ENCODE results near the gene SUMO2. TPM values are rescaled to one million over a fixed set of nuclear protein-coding genes. Genes with fewer than 3 reads are reported as not detected.

Gene SUMO2
- total RNA-seq, 2 donors from 2014 or later: 586 to 714 TPM

DNA sequence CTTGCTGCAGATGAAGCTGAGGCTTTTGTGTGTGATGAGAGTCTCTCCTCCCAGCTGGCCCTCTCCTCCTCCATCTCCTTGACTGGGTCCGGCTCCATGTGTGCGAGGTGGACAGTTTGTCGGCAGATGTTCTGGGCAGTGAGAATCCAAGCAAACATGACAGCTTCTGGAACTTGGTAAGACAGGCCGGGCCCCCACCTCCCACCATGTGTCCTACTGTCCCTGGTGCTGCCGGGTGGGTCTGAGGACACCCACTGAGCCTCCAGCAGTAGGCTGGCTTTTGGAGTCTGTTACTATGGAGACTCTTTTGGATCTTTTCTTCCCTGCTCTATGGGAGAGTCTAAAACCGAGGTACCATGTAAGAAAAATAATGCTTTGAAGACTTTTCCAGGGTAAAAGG lies 35.4 kb upstream of the SUMO2 start:
- H3K9ac ChIP-seq (ENCODE audit: extremely low read depth, low read length, poor library complexity, severe bottlenecking): no peak overlapping the region
- TF ChIP-seq, protein P1, sequence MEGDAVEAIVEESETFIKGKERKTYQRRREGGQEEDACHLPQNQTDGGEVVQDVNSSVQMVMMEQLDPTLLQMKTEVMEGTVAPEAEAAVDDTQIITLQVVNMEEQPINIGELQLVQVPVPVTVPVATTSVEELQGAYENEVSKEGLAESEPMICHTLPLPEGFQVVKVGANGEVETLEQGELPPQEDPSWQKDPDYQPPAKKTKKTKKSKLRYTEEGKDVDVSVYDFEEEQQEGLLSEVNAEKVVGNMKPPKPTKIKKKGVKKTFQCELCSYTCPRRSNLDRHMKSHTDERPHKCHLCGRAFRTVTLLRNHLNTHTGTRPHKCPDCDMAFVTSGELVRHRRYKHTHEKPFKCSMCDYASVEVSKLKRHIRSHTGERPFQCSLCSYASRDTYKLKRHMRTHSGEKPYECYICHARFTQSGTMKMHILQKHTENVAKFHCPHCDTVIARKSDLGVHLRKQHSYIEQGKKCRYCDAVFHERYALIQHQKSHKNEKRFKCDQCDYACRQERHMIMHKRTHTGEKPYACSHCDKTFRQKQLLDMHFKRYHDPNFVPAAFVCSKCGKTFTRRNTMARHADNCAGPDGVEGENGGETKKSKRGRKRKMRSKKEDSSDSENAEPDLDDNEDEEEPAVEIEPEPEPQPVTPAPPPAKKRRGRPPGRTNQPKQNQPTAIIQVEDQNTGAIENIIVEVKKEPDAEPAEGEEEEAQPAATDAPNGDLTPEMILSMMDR (conservative IDR thresholded peaks at IDR 0.05): no peak
- no peaks in the 10 kb centered on the region for H3K4me1 Mint-ChIP-seq

DNA sequence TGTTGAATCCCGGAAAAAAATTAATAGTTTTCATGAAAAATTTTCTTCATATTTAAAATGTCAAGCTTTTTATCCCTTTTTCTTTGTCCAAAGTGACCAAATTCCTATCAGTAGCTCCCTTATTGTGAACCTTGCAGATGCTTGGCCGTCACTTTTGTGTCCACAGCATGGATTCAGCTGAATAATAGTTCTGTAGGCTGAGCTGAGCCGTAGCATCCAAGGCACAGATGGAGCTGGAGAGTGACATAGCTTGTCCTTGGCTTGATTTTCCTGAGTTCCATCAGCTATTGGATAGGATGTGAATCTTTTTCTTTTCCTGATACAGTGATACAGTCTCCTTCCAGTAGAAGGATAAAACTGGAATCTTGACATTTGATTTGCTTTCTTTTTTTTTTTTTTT lies 26.3 kb upstream of the SUMO2 start:
- Mint-ChIP-seq H3K4me1 (peaks cover 6% of the 10 kb centered on the region), H3K4me3 (no peak overlapping the region), H3K27ac (no peak overlapping the region), H3K9me3 (no peaks in the 10 kb centered on the region), H3K27me3 (ENCODE audit: insufficient read depth) (no peaks in the 10 kb centered on the region), H3K36me3 (ENCODE audit: low read depth) (peaks cover 42% of the 10 kb centered on the region)
- Histone ChIP-seq H3K27me3 (ENCODE audit: control insufficient read depth, insufficient read depth, low read length, poor library complexity, severe bottlenecking) (no peaks in the 10 kb centered on the region), H3K9me3 (ENCODE audit: control insufficient read depth, low read length) (no peaks in the 10 kb centered on the region), H3K9ac (ENCODE audit: extremely low read depth, low read length, poor library complexity, severe bottlenecking) (no peak overlapping the region), H3K36me3 (ENCODE audit: control insufficient read depth, insufficient read depth, low read length) (peaks cover 51% of the 10 kb centered on the region), H3K4me1 (ENCODE audit: control insufficient read depth, insufficient read depth, low read length) (no peaks in the 10 kb centered on the region), H3K4me3 (ENCODE audit: low read length) (no peak overlapping the region), H3K27ac (ENCODE audit: low read depth, low read length) (no peak overlapping the region)
- DNase-seq: no peak
- TF ChIP-seq, protein P1 (conservative IDR thresholded peaks at IDR 0.05): no peak
- WGBS, 2 experiments (ENCODE audit: insufficient coverage in 1 of 2, insufficient read length in 1 of 2): 81 to 91% methylated on average over 2 to 3 of the region's 3 CpGs

More for the DNA sequence above, 35.4 kb upstream of the SUMO2 start:
- Histone ChIP-seq H3K4me1 (ENCODE audit: control insufficient read depth, insufficient read depth, low read length) (no peaks in the 10 kb centered on the region), H3K36me3 (ENCODE audit: control insufficient read depth, insufficient read depth, low read length) (peaks cover 79% of the 10 kb centered on the region), H3K27ac (ENCODE audit: low read depth, low read length) (peak overlapping the region; percentile 52), H3K4me3 (ENCODE audit: low read length) (no peak overlapping the region), H3K9me3 (ENCODE audit: control insufficient read depth, low read length) (no peaks in the 10 kb centered on the region), H3K27me3 (ENCODE audit: control insufficient read depth, insufficient read depth, low read length, poor library complexity, severe bottlenecking) (no peaks in the 10 kb centered on the region)
- no peak for DNase-seq
- Mint-ChIP-seq H3K27me3 (ENCODE audit: insufficient read depth) (no peaks in the 10 kb centered on the region), H3K27ac (no peak overlapping the region), H3K9me3 (no peaks in the 10 kb centered on the region), H3K4me3 (no peak overlapping the region), H3K36me3 (ENCODE audit: low read depth) (peaks cover 72% of the 10 kb centered on the region)
- 83 to 92% methylated on average over 2 to 6 of the region's 6 CpGs for WGBS, 2 experiments (ENCODE audit: insufficient coverage in 1 of 2, insufficient read length in 1 of 2)

DNA sequence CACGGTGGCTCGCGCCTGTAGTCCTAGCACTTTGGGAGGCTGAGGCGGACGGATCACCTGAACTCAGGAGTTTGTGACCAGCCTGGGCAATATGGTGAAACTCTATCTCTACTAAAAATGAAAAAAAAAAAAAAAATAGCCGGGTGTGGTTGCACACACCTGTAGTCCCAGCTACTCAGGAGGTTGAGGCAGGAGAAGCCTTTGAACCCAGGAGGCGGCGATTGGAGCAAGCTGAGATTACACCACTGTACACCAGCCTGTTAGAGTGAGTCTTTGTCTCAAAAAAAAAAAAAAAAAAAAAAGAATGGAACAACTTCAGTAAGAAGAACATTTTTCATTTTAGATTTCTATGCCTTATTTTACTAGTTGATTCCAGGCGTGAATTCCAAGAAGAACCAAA lies 25.4 kb upstream of the SUMO2 start:
- TF ChIP-seq, protein P1 (conservative IDR thresholded peaks at IDR 0.05): no peak
- DNase-seq: no peak
- Mint-ChIP-seq H3K4me3 (no peak overlapping the region), H3K4me1 (peaks cover 6% of the 10 kb centered on the region), H3K27me3 (ENCODE audit: insufficient read depth) (no peaks in the 10 kb centered on the region), H3K36me3 (ENCODE audit: low read depth) (peaks cover 34% of the 10 kb centered on the region), H3K9me3 (no peaks in the 10 kb centered on the region), H3K27ac (no peak overlapping the region)
- Histone ChIP-seq H3K36me3 (ENCODE audit: control insufficient read depth, insufficient read depth, low read length) (peaks cover 44% of the 10 kb centered on the region), H3K27me3 (ENCODE audit: control insufficient read depth, insufficient read depth, low read length, poor library complexity, severe bottlenecking) (no peaks in the 10 kb centered on the region), H3K9ac (ENCODE audit: extremely low read depth, low read length, poor library complexity, severe bottlenecking) (no peak overlapping the region), H3K4me3 (ENCODE audit: low read length) (no peak overlapping the region), H3K4me1 (ENCODE audit: control insufficient read depth, insufficient read depth, low read length) (no peaks in the 10 kb centered on the region), H3K9me3 (ENCODE audit: control insufficient read depth, low read length) (no peaks in the 10 kb centered on the region), H3K27ac (ENCODE audit: low read depth, low read length) (no peak overlapping the region)
- WGBS, 2 experiments (ENCODE audit: insufficient coverage in 1 of 2, insufficient read length in 1 of 2): 94 to 98% methylated on average over 7 to 9 of the region's 9 CpGs

Data from endodermal cell (in vitro differentiated cells).